ENCODE results near the gene ZNF84.
A peak's percentile ranks its signal among the peaks of the same experiment; 100 is the strongest.

The ZNF84 gene

GRCh38 chr12:133037207-133038005 lies at the start of gene ZNF84:
ZNF84 (plus strand) TSS chr12:133037509; CDS start chr12:133041468, 3,959 bp downstream.
- DNase-seq = peak; percentile 99

- no peak for DNase-seq
Observed at GRCh38 chr12:132998741-132999140, 38.6 kb upstream of the ZNF84 start.

GRCh38 chr12:133010657-133011297 lies 26.5 kb upstream of the ZNF84 start:
- no peak for DNase-seq

- DNase-seq = no peak
Observed at GRCh38 chr12:133023566-133023965, 13.7 kb upstream of the ZNF84 start.

GRCh38 chr12:133026996-133027395 lies 10.3 kb upstream of the ZNF84 start:
- no peak for DNase-seq

GRCh38 chr12:133038118-133038709 lies 905 bp downstream of the ZNF84 start:
- no peak for DNase-seq

GRCh38 chr12:133046698-133047097 lies 9.4 kb downstream of the ZNF84 start:
- DNase-seq = no peak

- DNase-seq = no peak
Observed at GRCh38 chr12:133057446-133057845, 20.1 kb downstream of the ZNF84 start.

- DNase-seq = no peak
Observed at GRCh38 chr12:133058203-133059113, 21.1 kb downstream of the ZNF84 start.

- no peak for DNase-seq
Observed at GRCh38 chr12:133061954-133062353, 24.6 kb downstream of the ZNF84 start.

GRCh38 chr12:133063556-133063955 lies 26.2 kb downstream of the ZNF84 start:
- DNase-seq = no peak

GRCh38 chr12:133073836-133074235 lies 36.5 kb downstream of the ZNF84 start:
- no peak for DNase-seq

- DNase-seq = peak; percentile 99
Observed at GRCh38 chr12:133080026-133080367, 42.7 kb downstream of the ZNF84 start.

GRCh38 chr12:133080368-133081158 lies 43.3 kb downstream of the ZNF84 start, which contains the start of gene ZNF140:
ZNF140 (plus strand) TSS chr12:133080923; CDS start chr12:133081321, 398 bp downstream.
- peak; percentile 97 for DNase-seq

GRCh38 chr12:133081159-133081780 lies 44.0 kb downstream of the ZNF84 start:
- no peak for DNase-seq

- DNase-seq = no peak
Observed at GRCh38 chr12:133083345-133083744, 46.0 kb downstream of the ZNF84 start.

GRCh38 chr12:133105620-133106019 lies 68.3 kb downstream of the ZNF84 start:
- no peak for DNase-seq

GRCh38 chr12:133106253-133106652 lies 68.9 kb downstream of the ZNF84 start:
- peak; percentile 11 for DNase-seq

GRCh38 chr12:133107121-133107520 lies 69.8 kb downstream of the ZNF84 start:
- no peak for DNase-seq

GRCh38 chr12:133108150-133108549 lies 70.8 kb downstream of the ZNF84 start:
- no peak for DNase-seq
